RWPE1 (cell line): ENCODE results near the gene ACTN1.
"Not testable (repeated sequence)": the region's sequence is repeated elsewhere in the genome, so short reads cannot be mapped to it uniquely, and the experiment has no call there.

Source experiments
- CTCF ChIA-PET: fragments of 350-600 bp; sonication (Branson Sonifier 250); formaldehyde crosslinking; extraction: SDS; loops from one replicate; lab custom pipeline; 2021; lab: Yijun Ruan, JAX
- POLR2A ChIA-PET: fragments of 400-600 bp; formaldehyde crosslinking; extraction: SDS; loops from one replicate; lab custom pipeline; 2020; ENCODE audit warnings: antibody characterized with exemption; ENCODE audit not compliant: low non-redundant PET; lab: Yijun Ruan, JAX
- DNase-seq: peaks from one replicate; pipeline ENCODE4 v3.0.0; 2012; ENCODE audit warnings: low spot score
- H3K27ac ChIP-seq: fragments of 450-650 bp; 2 replicates; pipeline ENCODE4 v1.5.1; 2017
- CTCF ChIP-seq: fragments of 450-650 bp; conservative IDR thresholded peaks from 2 replicates; pipeline ENCODE4 v1.5.1; 2017; ENCODE audit warnings: low read depth, mild to moderate bottlenecking

ACTN1 gene

GRCh38 chr14:68977180-68977717 is 1.9 kb downstream of the ACTN1 start:
- no peak for TF ChIP-seq CTCF
- no peak for DNase-seq
- ChIA-PET POLR2A (no interaction called here), CTCF (interaction anchor here (0.6 to 1.0 kb wide), 2 partner anchors 33 to 35 kb away, joined by 4 read pairs; no protein-coding TSS in a partner anchor)
- H3K27ac ChIP-seq: peak overlapping the region; percentile 99

GRCh38 chr14:68976160-68977067 is 2.7 kb downstream of the ACTN1 start:
- ChIA-PET POLR2A (no interaction called here), CTCF (interaction anchor here (0.6 to 1.0 kb wide), 2 partner anchors 35 to 92 kb away, joined by 3 to 4 read pairs; no protein-coding TSS in a partner anchor)
- no peak for DNase-seq
- H3K27ac ChIP-seq: peak overlapping the region; percentile 99
- TF ChIP-seq CTCF: no peak

- H3K27ac ChIP-seq: peak overlapping the region; percentile 99
- DNase-seq: peak; percentile 59
- ChIA-PET CTCF (interaction anchor here (0.5 kb wide), 1 partner anchor 1665 kb away, joined by 3 read pairs; no protein-coding TSS in a partner anchor), POLR2A (interaction anchor here (0.6 kb wide), 1 partner anchor 206 kb away, joined by 3 read pairs; no protein-coding TSS in a partner anchor)
- no peak for TF ChIP-seq CTCF
Measured at GRCh38 chr14:68975667-68976066, 3.4 kb downstream of the ACTN1 start.

GRCh38 chr14:68974759-68975347 is 4.2 kb downstream of the ACTN1 start:
- CTCF ChIA-PET: interaction anchor here (0.6 kb wide), 1 partner anchor 111 kb away, joined by 3 read pairs; no protein-coding TSS in a partner anchor
- H3K27ac ChIP-seq: peak overlapping the region; percentile 99
- POLR2A ChIA-PET: interaction anchor here (0.5 to 0.7 kb wide), 2 partner anchors 11 to 45 kb away, joined by 3 read pairs; no protein-coding TSS in a partner anchor
- TF ChIP-seq CTCF: no peak
- DNase-seq: no peak

GRCh38 chr14:68973639-68974038 is 5.5 kb downstream of the ACTN1 start:
- no peak for DNase-seq
- CTCF ChIA-PET: no interaction called here
- no peak for TF ChIP-seq CTCF
- POLR2A ChIA-PET: no interaction called here
- H3K27ac ChIP-seq: peak overlapping the region; percentile 99

- peak overlapping the region; percentile 41 for H3K27ac ChIP-seq
- DNase-seq, CTCF ChIA-PET, POLR2A ChIA-PET: not testable (repeated sequence)
Measured at GRCh38 chr14:68973219-68973565, 5.9 kb downstream of the ACTN1 start.
